Liver (tissue), 9 donors: ENCODE data around the gene KCNA5. TPM values are rescaled to one million over a fixed set of nuclear protein-coding genes. Genes with fewer than 3 reads are reported as not detected.

ENCODE experiments used
- DNase-seq: peaks from one replicate; pipeline ENCODE4 v3.0.0-alpha.2; 2017; ENCODE audit warnings: low spot score
- H3K27ac ChIP-seq, 2 donors: one replicate each; pipeline ENCODE4 v1.7.0; 2013; ENCODE audit warnings: inconsistent platforms in 2 of 2, low read length in 2 of 2, control low read depth in 1 of 2, low read depth in 1 of 2, mild to moderate bottlenecking in 1 of 2
- H3K27me3 ChIP-seq, 4 donors: one replicate each; pipeline versions ENCODE4 v1.6.1 to v1.7.0; 2013; ENCODE audit warnings: low read length in 3 of 4, inconsistent platforms in 1 of 4, mild to moderate bottlenecking in 1 of 4, moderate library complexity in 1 of 4; ENCODE audit not compliant: control insufficient read depth in 4 of 4, insufficient read depth in 4 of 4
- H3K36me3 ChIP-seq, 4 donors: one replicate each; pipeline versions ENCODE4 v1.6.1 to v1.7.0; 2013; ENCODE audit warnings: low read length in 3 of 4, mild to moderate bottlenecking in 3 of 4, low read depth in 1 of 4, moderate library complexity in 1 of 4; ENCODE audit not compliant: control insufficient read depth in 4 of 4, insufficient read depth in 3 of 4
- H3K4me1 ChIP-seq, 4 donors: one replicate each; pipeline versions ENCODE4 v1.6.1 to v1.7.0; 2013; ENCODE audit warnings: low read length in 3 of 4, mild to moderate bottlenecking in 3 of 4, moderate library complexity in 1 of 4; ENCODE audit not compliant: control insufficient read depth in 4 of 4, insufficient read depth in 4 of 4
- H3K4me3 ChIP-seq, 3 donors: one replicate each; pipeline versions ENCODE4 v1.6.1 to v1.7.0; 2013; ENCODE audit warnings: low read length in 3 of 3, control low read depth in 1 of 3, low read depth in 1 of 3, mild to moderate bottlenecking in 1 of 3
- H3K9ac ChIP-seq, 2 donors: one replicate each; pipeline ENCODE4 v1.7.0; 2013; ENCODE audit warnings: low read length in 2 of 2, mild to moderate bottlenecking in 2 of 2, moderate library complexity in 2 of 2, control low read depth in 1 of 2, low read depth in 1 of 2
- H3K9me3 ChIP-seq, 4 donors: one replicate each; pipeline versions ENCODE4 v1.6.1 to v1.7.0; 2013; ENCODE audit warnings: low read length in 3 of 4; ENCODE audit not compliant: control insufficient read depth in 4 of 4
- ATF3 ChIP-seq: IDR thresholded peaks from 2 replicates; pipeline ENCODE4 v1.6.1; 2016; ENCODE audit warnings: antibody characterized with exemption
- CTCF ChIP-seq: fragments of 150-350 bp; IDR thresholded peaks from 2 replicates; pipeline ENCODE4 v1.5.1; 2017; ENCODE audit warnings: improper control_type of control experiment, low read depth, low read length; ENCODE audit not compliant: missing input control
- EGR1 ChIP-seq, 2 donors: IDR thresholded peaks; 2 replicates each; pipeline ENCODE4 v1.6.1; 2016 to 2018; ENCODE audit warnings: antibody characterized with exemption in 2 of 2, low read depth in 2 of 2
- FOXA1 ChIP-seq: IDR thresholded peaks from 2 replicates; pipeline ENCODE4 v1.6.1; 2016; ENCODE audit warnings: antibody characterized with exemption
- FOXA2 ChIP-seq: IDR thresholded peaks from 2 replicates; pipeline ENCODE4 v1.6.1; 2016; ENCODE audit warnings: antibody characterized with exemption
- GABPA ChIP-seq, 2 donors: IDR thresholded peaks in 1 of 2; conservative IDR thresholded peaks in 1 of 2; 2 replicates each; pipeline ENCODE4 v1.6.1; 2016; ENCODE audit warnings: antibody characterized with exemption in 2 of 2, mild to moderate bottlenecking in 1 of 2, moderate library complexity in 1 of 2
- HNF4A ChIP-seq, 2 donors: conservative IDR thresholded peaks; 2 replicates each; pipeline ENCODE4 v1.6.1; 2016; ENCODE audit warnings: antibody characterized with exemption in 2 of 2, mild to moderate bottlenecking in 2 of 2
- HNF4G ChIP-seq: IDR thresholded peaks from 2 replicates; pipeline ENCODE4 v1.6.1; 2016; ENCODE audit warnings: antibody characterized with exemption
- JUND ChIP-seq, 2 donors: IDR thresholded peaks; 2 replicates each; pipeline ENCODE4 v1.6.1; 2016; ENCODE audit warnings: antibody characterized with exemption in 2 of 2
- MAX ChIP-seq: IDR thresholded peaks from 2 replicates; pipeline ENCODE4 v1.6.1; 2016; ENCODE audit warnings: antibody characterized with exemption
- NR2F2 ChIP-seq: IDR thresholded peaks from 2 replicates; pipeline ENCODE4 v1.6.1; 2016; ENCODE audit warnings: antibody characterized with exemption
- RAD21 ChIP-seq, 2 donors: IDR thresholded peaks; 2 replicates each; pipeline ENCODE4 v1.6.1; 2016; ENCODE audit warnings: antibody characterized with exemption in 2 of 2, mild to moderate bottlenecking in 2 of 2
- REST ChIP-seq: IDR thresholded peaks from 2 replicates; pipeline ENCODE4 v1.6.1; 2016; ENCODE audit warnings: antibody characterized with exemption, mild to moderate bottlenecking
- RXRA ChIP-seq, 2 donors: IDR thresholded peaks; 2 replicates each; pipeline ENCODE4 v1.6.1; 2017 to 2018; ENCODE audit warnings: antibody characterized with exemption in 2 of 2, mild to moderate bottlenecking in 1 of 2
- SP1 ChIP-seq: IDR thresholded peaks from 2 replicates; pipeline ENCODE4 v1.6.1; 2018; ENCODE audit warnings: antibody characterized with exemption, mild to moderate bottlenecking
- TAF1 ChIP-seq: conservative IDR thresholded peaks from 2 replicates; pipeline ENCODE4 v1.6.1; 2016; ENCODE audit warnings: antibody characterized with exemption, mild to moderate bottlenecking
- YY1 ChIP-seq: IDR thresholded peaks from 2 replicates; pipeline ENCODE4 v1.6.1; 2016; ENCODE audit warnings: antibody characterized with exemption, mild to moderate bottlenecking
- ZBTB33 ChIP-seq: IDR thresholded peaks from 2 replicates; pipeline ENCODE4 v1.6.1; 2016; ENCODE audit warnings: antibody characterized with exemption
- WGBS: extraction: QIAGEN DNeasy Blood & Tissue Kit; methylation state at CpG from one replicate; pipeline ENCODE4 v1.1.7; 2013; 5-methylcytosine and 5-hydroxymethylcytosine counted together
- polyA plus RNA-seq, 2 donors: library from polyadenylated mRNA; stranded (reverse) in 1 of 2; unstranded in 1 of 2; fragments of 200-250 nt in 1 of 2; fragments of >200 nt in 1 of 2; fragmentation: Nextera tagmentation in 1 of 2; extraction: Ambion mirVana in 1 of 2; gene quantifications; one replicate each; pipeline versions ENCODE4 v1.2.1 to v1.2.3, GENCODE V29; 2013 to 2015
- total RNA-seq, 2 donors: library from RNA; depleted of rRNA; stranded (reverse); fragments of >200 nt; gene quantifications; one replicate each; pipeline ENCODE4 v1.2.3, GENCODE V29; 2014
- donor health status: healthy.
- donor health status: healthy.
- donor health status: healthy.
- donor health status: healthy.
- donor health status: healthy.

Gene KCNA5
- total and polyA plus RNA-seq, 4 donors, result 0.09 to 0.42 (median 0.12) TPM; not detected in 1

- no peak for DNase-seq
- Histone ChIP-seq H3K4me3 (no peak overlapping the region), H3K9me3 (no peaks in the 10 kb centered on the region), H3K36me3 (no peaks in the 10 kb centered on the region), H3K27me3 (peaks cover 0 to 4% (median 0%) of the 10 kb centered on the region in 4 donors), H3K27ac (no peak overlapping the region), H3K4me1 (no peaks in the 10 kb centered on the region), H3K9ac (no peak overlapping the region)
- TF ChIP-seq HNF4G (no peak), REST (no peak), NR2F2 (no peak), YY1 (no peak), JUND (IDR thresholded peaks at IDR 0.05) (no peak), FOXA2 (no peak), TAF1 (no peak), FOXA1 (no peak), EGR1 (IDR thresholded peaks at IDR 0.05; ENCODE audit: low read depth in 2 of 2) (no peak), SP1 (no peak), HNF4A (conservative IDR thresholded peaks at IDR 0.05) (no peak), ATF3 (no peak), RAD21 (IDR thresholded peaks at IDR 0.05) (no peak), CTCF (no peak), ZBTB33 (no peak), RXRA (IDR thresholded peaks at IDR 0.05) (no peak), MAX (no peak), GABPA (IDR thresholded peaks at IDR 0.05 in 1 of 2, conservative IDR thresholded peaks at IDR 0.05 in 1 of 2) (no peak)
- 72% methylated on average over 3 of the region's 3 CpGs for WGBS
Measured at GRCh38 chr12:5050542-5050941, 6.9 kb downstream of the KCNA5 start.
